K562 (cell line): ENCODE measurements around the gene RASSF7. TPM values are rescaled to one million over a fixed set of nuclear protein-coding genes. Genes with fewer than 3 reads are reported as not detected.

Experiments used
- ATAC-seq: fragments of 200-7000 bp; cut with Tn5 transposase; 3 replicates; pipeline ENCODE4 v1.9.1; 2020; ENCODE audit warnings: moderate library complexity
- BruUV-seq: library from RNA; stranded (reverse); fragments of 400-500 nt; replicated peaks from 2 replicates; lab custom pipeline; 2021; lab: Mats Ljungman, UMichigan
- CTCF ChIA-PET: fragments of 300-600 bp; formaldehyde crosslinking; extraction: SDS; loops from one replicate; lab custom pipeline; 2021; ENCODE audit warnings: low intra/inter-chr PET ratio; lab: Yijun Ruan, JAX
- POLR2A ChIA-PET: fragments of 300-600, 350-650 bp; sonication (Branson Sonifier 250); formaldehyde crosslinking; extraction: SDS; loops from one replicate; lab custom pipeline; 2021; ENCODE audit warnings: antibody characterized with exemption, inconsistent platforms; lab: Yijun Ruan, JAX
- DNase-seq, 4 experiments: peaks; one replicate each; pipeline versions ENCODE4 v3.0.0 to v3.0.0-alpha.2; 2011 to 2018; ENCODE audit warnings: low spot score in 3 of 4, mixed read lengths in 3 of 4; ENCODE audit errors: extremely low read depth in 1 of 4
- FAIRE-seq: peaks from 2 replicates; lab custom pipeline; 2011; peaks lifted over from hg19 to GRCh38; lab: Jason Lieb, UNC
- H2AFZ ChIP-seq: 2 replicates; pipeline ENCODE4 v1.6.0; 2011; ENCODE audit warnings: low read depth, low read length, control low read depth, inconsistent platforms
- H3K27ac ChIP-seq: fragments of 200-600 bp; 3 replicates; pipeline ENCODE4 v1.8.0; 2011; ENCODE audit warnings: low read depth, mild to moderate bottlenecking, control low read depth, inconsistent platforms, low read length, moderate library complexity, mixed read lengths; ENCODE audit errors: extremely low read depth
- H3K27me3 ChIP-seq, 2 experiments: fragments of 300-600 bp in 1 of 2; 2 replicates in 1 of 2; 3 replicates in 1 of 2; pipeline versions ENCODE4 v1.6.0 to v1.8.0; 2011; ENCODE audit warnings: inconsistent platforms in 2 of 2, low read length in 2 of 2, mild to moderate bottlenecking in 1 of 2, mixed read lengths in 1 of 2, moderate library complexity in 1 of 2; ENCODE audit not compliant: control insufficient read depth in 2 of 2, insufficient read depth in 2 of 2
- H3K36me3 ChIP-seq: fragments of 300-600 bp; 3 replicates; pipeline ENCODE4 v1.8.0; 2011; ENCODE audit warnings: mild to moderate bottlenecking, low read length, inconsistent platforms; ENCODE audit not compliant: control insufficient read depth, insufficient read depth
- H3K4me1 ChIP-seq, 2 experiments: fragments of 200-600 bp in 1 of 2; replicated peaks in 1 of 2; 2 replicates in 1 of 2; 3 replicates in 1 of 2; pipeline versions ENCODE4 v1.5.1 to v1.8.0; 2011; ENCODE audit warnings: inconsistent platforms in 2 of 2, low read length in 2 of 2, mild to moderate bottlenecking in 1 of 2, mixed read lengths in 1 of 2, moderate library complexity in 1 of 2; ENCODE audit not compliant: control insufficient read depth in 2 of 2, insufficient read depth in 2 of 2
- H3K4me2 ChIP-seq: 2 replicates; pipeline ENCODE4 v1.6.1; 2011; ENCODE audit warnings: low read length, control low read depth, inconsistent platforms, mixed read lengths; ENCODE audit not compliant: insufficient read depth
- H3K4me3 ChIP-seq: fragments of 200-600 bp; sonication (generic), shearing (Covaris generic); 2 replicates; pipeline ENCODE4 v1.5.1; 2016; ENCODE audit warnings: control low read depth, inconsistent platforms
- H3K79me2 ChIP-seq: fragments of 200-600 bp; 3 replicates; pipeline ENCODE4 v1.8.0; 2011; ENCODE audit warnings: low read length, inconsistent platforms; ENCODE audit not compliant: control insufficient read depth, insufficient read depth
- H3K9ac ChIP-seq, 2 experiments: 2 replicates each; pipeline versions ENCODE4 v1.6.0 to v1.6.1; 2011; ENCODE audit warnings: low read depth in 2 of 2, low read length in 2 of 2, control low read depth in 1 of 2, inconsistent platforms in 1 of 2, mild to moderate bottlenecking in 1 of 2, mixed read lengths in 1 of 2; ENCODE audit not compliant: insufficient read depth in 1 of 2
- H3K9me1 ChIP-seq: one replicate; pipeline ENCODE4 v1.6.0; 2011; ENCODE audit warnings: inconsistent platforms, mild to moderate bottlenecking, low read length, moderate library complexity; ENCODE audit not compliant: control insufficient read depth, insufficient read depth
- H3K9me3 ChIP-seq: replicated peaks from 2 replicates; pipeline ENCODE4 v1.5.1; 2011; ENCODE audit warnings: low read depth, low read length, inconsistent platforms; ENCODE audit not compliant: control insufficient read depth, insufficient read depth
- H4K20me1 ChIP-seq: replicated peaks from 2 replicates; pipeline ENCODE4 v1.6.1; 2011; ENCODE audit warnings: low read length, inconsistent platforms, mixed read lengths; ENCODE audit not compliant: control insufficient read depth, insufficient read depth
- ADNP ChIP-seq: fragments of 200-800 bp; sonication (Bioruptor generic); IDR thresholded peaks from 2 replicates; pipeline ENCODE4 v1.6.1; 2016; ENCODE audit warnings: missing genetic modification characterization, missing compliant biosample characterization
- BDP1 ChIP-seq: IDR thresholded peaks from 3 replicates; pipeline ENCODE4 v1.6.1; 2011; ENCODE audit not compliant: insufficient read length, insufficient read depth
- CEBPZ ChIP-seq: fragments of 150-350 bp; IDR thresholded peaks from 2 replicates; pipeline ENCODE4 v1.6.1; 2014; ENCODE audit warnings: low read depth, mild to moderate bottlenecking, low read length, borderline replicate concordance
- DACH1 ChIP-seq: fragments of 450-650 bp; IDR thresholded peaks from 2 replicates; pipeline ENCODE4 v1.6.1; 2018; ENCODE audit not compliant: partially characterized antibody
- DIDO1 ChIP-seq: fragments of 450-650 bp; IDR thresholded peaks from 2 replicates; pipeline ENCODE4 v1.6.1; 2016; ENCODE audit warnings: low read depth, missing biosample characterization, missing genetic modification characterization
- HOXB6 ChIP-seq: fragments of 250-450 bp; sonication (Bioruptor Pico); IDR thresholded peaks from 2 replicates; pipeline ENCODE4 v1.5.1; 2022; ENCODE audit warnings: mild to moderate bottlenecking, borderline replicate concordance
- JUND ChIP-seq, 2 experiments: IDR thresholded peaks; 2 replicates in 1 of 2; 3 replicates in 1 of 2; pipeline ENCODE4 v1.6.1; 2011; ENCODE audit warnings: borderline replicate concordance in 2 of 2, low read depth in 2 of 2, low read length in 2 of 2, improper control_type of control experiment in 1 of 2, missing biosample characterization in 1 of 2, missing genetic modification characterization in 1 of 2, missing genetic modification reagents in 1 of 2
- LARP7 ChIP-seq: fragments of 450-650 bp; IDR thresholded peaks from 2 replicates; pipeline ENCODE4 v1.6.1; 2016
- MTA2 ChIP-seq: fragments of 450-650 bp; IDR thresholded peaks from 2 replicates; pipeline ENCODE4 v1.6.1; 2016; ENCODE audit warnings: low read depth
- MXD1 ChIP-seq: fragments of 250-450 bp; sonication (Bioruptor Pico); IDR thresholded peaks from 2 replicates; pipeline ENCODE4 v1.8.0; 2021; ENCODE audit warnings: borderline replicate concordance, mild to moderate bottlenecking, moderate library complexity; ENCODE audit not compliant: poor library complexity, severe bottlenecking
- POLR2AphosphoS2 ChIP-seq: IDR thresholded peaks from 2 replicates; pipeline ENCODE4 v1.6.1; 2012; ENCODE audit warnings: low read length, improper control_type of control experiment
- RBM15 ChIP-seq: fragments of 200-400 bp; formaldehyde crosslinking; IDR thresholded peaks from 2 replicates; pipeline ENCODE4 v1.6.1; 2018; ENCODE audit warnings: mild to moderate bottlenecking, low read length, moderate library complexity; ENCODE audit not compliant: insufficient read depth
- SP1 ChIP-seq: sonication (generic); formaldehyde crosslinking; IDR thresholded peaks from 2 replicates; pipeline ENCODE4 v1.8.1; 2022; ENCODE audit warnings: mild to moderate bottlenecking, missing genetic modification reagents
- ZNF140 ChIP-seq: fragments of 250-450 bp; sonication (Bioruptor Pico); IDR thresholded peaks from 2 replicates; pipeline ENCODE4 v1.8.0; 2021; ENCODE audit warnings: moderate library complexity, mild to moderate bottlenecking, inconsistent platforms
- WGBS: fragments of 100-300 bp; shearing (Covaris generic); methylation state at CpG from one replicate; pipeline ENCODE4 v1.1.6; 2016; ENCODE audit warnings: low coverage, mixed read lengths; ENCODE audit not compliant: insufficient coverage; ENCODE audit errors: missing lambda C conversion rate; 5-methylcytosine and 5-hydroxymethylcytosine counted together
- in situ Hi-C: fragments of 300-500 bp; cut with MboI; formaldehyde crosslinking; loops from 4 replicates; pipeline ENCODE4 v1.15.0; 2018; ENCODE audit warnings: inconsistent platforms, mixed read lengths
- intact Hi-C: fragments of 100-400 bp; cut with micrococcal nuclease; formaldehyde crosslinking; loops from 2 replicates; pipeline ENCODE4 v1.14.2; 2022
- polyA plus RNA-seq, 8 experiments: library from polyadenylated mRNA; depleted of rRNA in 4 of 8; stranded (reverse) in 5 of 8; unstranded in 3 of 8; fragments of >200 nt; fragmentation: Nextera tagmentation in 2 of 8; fragmentation: Illumina TruSeq in 1 of 8; extraction: Ambion mirVana in 2 of 8; extraction: Trizol in 1 of 8; gene quantifications; 2 replicates each; pipeline versions ENCODE4 v1.2.1 to v1.2.3, GENCODE V29; 2011 to 2014; ENCODE audit warnings: inconsistent platforms in 1 of 8, missing spikeins in 1 of 8
- total RNA-seq, 7 experiments: library from RNA; depleted of rRNA in 6 of 7; stranded (reverse); fragments of >200 nt in 6 of 7; fragmentation: Illumina TruSeq in 2 of 7; extraction: Trizol in 2 of 7; gene quantifications; 2 replicates each; pipeline versions ENCODE4 v1.2.1 to v1.2.3, GENCODE V29; 2011 to 2021; ENCODE audit warnings: low replicate concordance in 1 of 7

The RASSF7 gene
- total and polyA plus RNA-seq, 9 of the 15 experiments (the other 6 are each of a cell fraction or from before 2014, with no cell fraction given): 0.41 to 45.2 (median 18.6) TPM

- POLR2A ChIA-PET: interaction anchor here (0.9 kb wide), 1 partner anchor 9 kb away, joined by 3 read pairs; no protein-coding TSS in a partner anchor
- BruUV-seq: no TSS peak
- peaks cover 34 to 66% of the 10 kb centered on the region in 2 experiments for H3K4me1 ChIP-seq
- peaks cover 15% of the 10 kb centered on the region for H4K20me1 ChIP-seq
- FAIRE-seq (no peak), ATAC-seq (no peak), DNase-seq (no peak)
- WGBS: 87% methylated on average over 16 of the region's 16 CpGs
- no peak overlapping the region for H2AFZ ChIP-seq
- peaks cover 45% of the 10 kb centered on the region for H3K79me2 ChIP-seq
- in situ Hi-C loops (no loop called here), intact Hi-C loops (no loop called here)
- CTCF ChIA-PET: no interaction called here
- H3K36me3 ChIP-seq: peaks cover 12% of the 10 kb centered on the region; the same call in 2 of the 3 replicates
- H3K27ac ChIP-seq: no peak overlapping the region
- H3K4me2 ChIP-seq: no peak overlapping the region; the same call in 1 of the 2 replicates
- TF ChIP-seq LARP7 (no peak), POLR2AphosphoS2 (no peak), DIDO1 (no peak), ADNP (tag) (no peak), HOXB6 (CRISPR knock-in tag) (no peak), RBM15 (no peak), BDP1 (no peak), MTA2 (no peak), MXD1 (no peak), DACH1 (no peak), CEBPZ (no peak), JUND (IDR thresholded peaks at IDR 0.05; ENCODE audit: borderline replicate concordance, low read depth, low read length) (no peak), JUND (tag; IDR thresholded peaks at IDR 0.05; ENCODE audit: borderline replicate concordance, low read depth, low read length) (no peak), ZNF140 (no peak), SP1 (no peak)
- H3K4me3 ChIP-seq: no peak overlapping the region
- H3K9ac ChIP-seq: peak overlapping the region in 1 of 2 experiments; percentile 70; a peak in 2 of 4 replicates
- no peaks in the 10 kb centered on the region for H3K9me1 ChIP-seq
- H3K27me3 ChIP-seq: no peaks in the 10 kb centered on the region
- H3K9me3 ChIP-seq: no peaks in the 10 kb centered on the region
Measured at GRCh38 chr11:573146-573759, 12.5 kb downstream of the RASSF7 start.
